ENCODE data around the gene ZNF705A.
"Not testable (repeated sequence)": the region's sequence is repeated elsewhere in the genome, so short reads cannot be mapped to it uniquely, and the experiment has no call there.

Gene ZNF705A

GRCh38 chr12:8156845-8157244 lies at the start of gene ZNF705A:
Gene ZNF705A (plus strand): TSS chr12:8157015. CDS start chr12:8172626, 15,611 bp downstream.
- DNase-seq (ENCODE audit: low read depth) = peak; percentile 83
- TF ChIP-seq CTCF (conservative IDR thresholded peaks at IDR 0.05; ENCODE audit: low read depth, low read length) = no peak
- H3K4me3 ChIP-seq (ENCODE audit: low read length) = no peak within 1 kb of the TSS

GRCh38 chr12:8108808-8109398 lies 47.9 kb upstream of the ZNF705A start:
- no peak overlapping the region for H3K4me3 ChIP-seq (ENCODE audit: low read length)
- DNase-seq (ENCODE audit: low read depth) = peak; percentile 30
- peak; percentile 98 for TF ChIP-seq CTCF (conservative IDR thresholded peaks at IDR 0.05; ENCODE audit: low read depth, low read length)

- DNase-seq (ENCODE audit: low read depth); H3K4me3 ChIP-seq (ENCODE audit: low read length): not testable (repeated sequence)
Observed at GRCh38 chr12:8113117-8113516, 43.7 kb upstream of the ZNF705A start.

GRCh38 chr12:8120072-8120713 lies 36.6 kb upstream of the ZNF705A start:
- no peak for TF ChIP-seq CTCF (conservative IDR thresholded peaks at IDR 0.05; ENCODE audit: low read depth, low read length)
- no peak for DNase-seq (ENCODE audit: low read depth)
- no peak overlapping the region for H3K4me3 ChIP-seq (ENCODE audit: low read length)

GRCh38 chr12:8123124-8123912 lies 33.5 kb upstream of the ZNF705A start, which contains the start of gene CLEC4A:
Gene CLEC4A (plus strand): TSS chr12:8123617. CDS start chr12:8123879, 262 bp downstream.
- H3K4me3 ChIP-seq (ENCODE audit: low read length) = no peak within 1 kb of the TSS
- no peak for DNase-seq (ENCODE audit: low read depth)
- no peak for TF ChIP-seq CTCF (conservative IDR thresholded peaks at IDR 0.05; ENCODE audit: low read depth, low read length)

- DNase-seq (ENCODE audit: low read depth) = no peak
- no peak for TF ChIP-seq CTCF (conservative IDR thresholded peaks at IDR 0.05; ENCODE audit: low read depth, low read length)
- no peak overlapping the region for H3K4me3 ChIP-seq (ENCODE audit: low read length)
Observed at GRCh38 chr12:8127138-8127537, 29.7 kb upstream of the ZNF705A start.

GRCh38 chr12:8133636-8134397 lies 23.0 kb upstream of the ZNF705A start:
- DNase-seq (ENCODE audit: low read depth); H3K4me3 ChIP-seq (ENCODE audit: low read length): not testable (repeated sequence)

- not testable (repeated sequence) for DNase-seq (ENCODE audit: low read depth)
Observed at GRCh38 chr12:8134398-8134930, 22.4 kb upstream of the ZNF705A start.

GRCh38 chr12:8141647-8142046 lies 15.2 kb upstream of the ZNF705A start:
- DNase-seq (ENCODE audit: low read depth) = not testable (repeated sequence)

More at GRCh38 chr12:8134398-8134930, 22.4 kb upstream of the ZNF705A start:
- H3K4me3 ChIP-seq (ENCODE audit: low read length) = not testable (repeated sequence)

More at GRCh38 chr12:8141647-8142046, 15.2 kb upstream of the ZNF705A start:
- H3K4me3 ChIP-seq (ENCODE audit: low read length) = not testable (repeated sequence)

All from retinal pigment epithelial cell (primary cell).